Measurements from ENCODE around the gene ASCL3. TPM values are rescaled to one million over a fixed set of nuclear protein-coding genes. Genes with fewer than 3 reads are reported as not detected.

Gene ASCL3
- polyA plus RNA-seq, 1 donor from 2014 or later, result not detected

Small RNAs within 50 kb of the gene (small RNA-seq; reads per million reads assigned to genes)
- 0 to 1.2 (median 0) reads per million in 3 experiments for gene RF00019

Other genes starting within 250 kb of the ASCL3 start
- 81.5 and 90.7 TPM in 2 replicates for gene AKIP1, start 31.8 kb downstream of the ASCL3 start, polyA plus RNA-seq
- not detected in 2 replicates for gene C11orf16, start 10.1 kb downstream of the ASCL3 start, polyA plus RNA-seq
- 59.7 and 63.1 TPM in 2 replicates for gene TMEM9B, start 21.4 kb upstream of the ASCL3 start, polyA plus RNA-seq
- 8.8 and 13.4 TPM in 2 replicates for gene NRIP3, start 61.0 kb upstream of the ASCL3 start, polyA plus RNA-seq
- gene SCUBE2, start 148.6 kb upstream of the ASCL3 start, polyA plus RNA-seq, result 2.6 and 9.9 TPM in 2 replicates